Measurements from ENCODE around the gene PAX6.

PAX6 gene

GRCh38 chr11:31824879-31825837 lies 14.0 kb upstream of the PAX6 start:
- no CpG with 5 or more reads among the region's 52 CpGs for WGBS, 2 donors (ENCODE audit: extremely low coverage in 2 of 2, insufficient read length in 2 of 2, insufficient replicate concordance in 1 of 2)
- H3K4me1 ChIP-seq (ENCODE audit: control insufficient read depth in 2 of 2, insufficient read depth in 1 of 2, low read depth in 1 of 2, low read length in 2 of 2), result peaks cover 5 to 9% of the 10 kb centered on the region in 2 donors
- DNase-seq (ENCODE audit: low spot score), result peak; percentile 23

GRCh38 chr11:31824332-31824878 lies 13.3 kb upstream of the PAX6 start:
- Histone ChIP-seq H3K4me1 (ENCODE audit: control insufficient read depth in 2 of 2, insufficient read depth in 1 of 2, low read depth in 1 of 2, low read length in 2 of 2) (peaks cover 5 to 11% of the 10 kb centered on the region in 2 donors), H2AFZ (ENCODE audit: low read length) (peak overlapping the region; percentile 51), H2BK5ac (ENCODE audit: low read length) (no peak overlapping the region), H3K36me3 (replicated peaks in 1 of 2; ENCODE audit: control insufficient read depth in 2 of 2, insufficient read depth in 2 of 2, low read length in 2 of 2) (no peaks in the 10 kb centered on the region), H3K9me3 (replicated peaks in 1 of 2; ENCODE audit: control insufficient read depth in 2 of 2, insufficient read depth in 1 of 2, low read depth in 1 of 2, low read length in 2 of 2) (peaks cover 5 to 8% of the 10 kb centered on the region in 2 donors), H3K79me1 (ENCODE audit: low read depth, low read length) (no peaks in the 10 kb centered on the region), H3K27ac (replicated peaks; ENCODE audit: low read length) (no peak overlapping the region), H3K18ac (ENCODE audit: low read length) (peak overlapping the region; percentile 2), H2BK12ac (ENCODE audit: low read length) (no peak overlapping the region), H3K4me2 (ENCODE audit: insufficient read depth, low read length, poor library complexity, severe bottlenecking) (no peak overlapping the region), H4K8ac (ENCODE audit: low read depth, low read length) (no peak overlapping the region), H3K23ac (ENCODE audit: low read depth, low read length, poor library complexity) (no peak overlapping the region), H2BK15ac (ENCODE audit: low read length) (peak overlapping the region; percentile 75), H4K91ac (ENCODE audit: low read depth, low read length, poor library complexity) (no peak overlapping the region), H3K14ac (ENCODE audit: low read length) (no peak overlapping the region), H3K27me3 (ENCODE audit: control insufficient read depth in 3 of 3, insufficient read depth in 3 of 3, low read depth in 1 of 3, low read length in 3 of 3) (peaks cover 37 to 100% (median 84%) of the 10 kb centered on the region in 3 experiments), H2AK5ac (ENCODE audit: low read depth, low read length) (peak overlapping the region; percentile 93), H3K4ac (ENCODE audit: low read length) (no peak overlapping the region), H3K9ac (ENCODE audit: low read depth, low read length, poor library complexity) (no peak overlapping the region), H3K4me3 (ENCODE audit: low read length in 2 of 2) (no peak overlapping the region), H2BK120ac (ENCODE audit: low read depth, low read length) (no peak overlapping the region)
- no peak for DNase-seq (ENCODE audit: low spot score)
- no CpG with 5 or more reads among the region's 18 CpGs for WGBS, 2 donors (ENCODE audit: extremely low coverage in 2 of 2, insufficient read length in 2 of 2, insufficient replicate concordance in 1 of 2)

More at GRCh38 chr11:31824879-31825837, 14.0 kb upstream of the PAX6 start:
- Histone ChIP-seq H2AK5ac (ENCODE audit: low read depth, low read length) (peak overlapping the region; percentile 93), H3K9me3 (replicated peaks in 1 of 2; ENCODE audit: control insufficient read depth in 2 of 2, insufficient read depth in 1 of 2, low read depth in 1 of 2, low read length in 2 of 2) (peaks cover 5 to 8% of the 10 kb centered on the region in 2 donors), H2BK5ac (ENCODE audit: low read length) (no peak overlapping the region), H4K91ac (ENCODE audit: low read depth, low read length, poor library complexity) (no peak overlapping the region), H3K18ac (ENCODE audit: low read length) (peak overlapping the region; percentile 69), H3K27ac (replicated peaks; ENCODE audit: low read length) (no peak overlapping the region), H2BK15ac (ENCODE audit: low read length) (peak overlapping the region; percentile 75), H4K8ac (ENCODE audit: low read depth, low read length) (no peak overlapping the region), H3K14ac (ENCODE audit: low read length) (peak overlapping the region; percentile 59), H2BK12ac (ENCODE audit: low read length) (no peak overlapping the region), H3K4me2 (ENCODE audit: insufficient read depth, low read length, poor library complexity, severe bottlenecking) (peak overlapping the region; percentile 28), H3K4ac (ENCODE audit: low read length) (no peak overlapping the region), H3K9ac (ENCODE audit: low read depth, low read length, poor library complexity) (no peak overlapping the region), H2AFZ (ENCODE audit: low read length) (peak overlapping the region; percentile 51), H3K36me3 (replicated peaks in 1 of 2; ENCODE audit: control insufficient read depth in 2 of 2, insufficient read depth in 2 of 2, low read length in 2 of 2) (no peaks in the 10 kb centered on the region), H3K79me1 (ENCODE audit: low read depth, low read length) (no peaks in the 10 kb centered on the region), H3K27me3 (ENCODE audit: control insufficient read depth in 3 of 3, insufficient read depth in 3 of 3, low read depth in 1 of 3, low read length in 3 of 3) (peaks cover 36 to 100% (median 77%) of the 10 kb centered on the region in 3 experiments), H3K23ac (ENCODE audit: low read depth, low read length, poor library complexity) (no peak overlapping the region), H3K4me3 (ENCODE audit: low read length in 2 of 2) (no peak overlapping the region), H2BK120ac (ENCODE audit: low read depth, low read length) (no peak overlapping the region)

DNA sequence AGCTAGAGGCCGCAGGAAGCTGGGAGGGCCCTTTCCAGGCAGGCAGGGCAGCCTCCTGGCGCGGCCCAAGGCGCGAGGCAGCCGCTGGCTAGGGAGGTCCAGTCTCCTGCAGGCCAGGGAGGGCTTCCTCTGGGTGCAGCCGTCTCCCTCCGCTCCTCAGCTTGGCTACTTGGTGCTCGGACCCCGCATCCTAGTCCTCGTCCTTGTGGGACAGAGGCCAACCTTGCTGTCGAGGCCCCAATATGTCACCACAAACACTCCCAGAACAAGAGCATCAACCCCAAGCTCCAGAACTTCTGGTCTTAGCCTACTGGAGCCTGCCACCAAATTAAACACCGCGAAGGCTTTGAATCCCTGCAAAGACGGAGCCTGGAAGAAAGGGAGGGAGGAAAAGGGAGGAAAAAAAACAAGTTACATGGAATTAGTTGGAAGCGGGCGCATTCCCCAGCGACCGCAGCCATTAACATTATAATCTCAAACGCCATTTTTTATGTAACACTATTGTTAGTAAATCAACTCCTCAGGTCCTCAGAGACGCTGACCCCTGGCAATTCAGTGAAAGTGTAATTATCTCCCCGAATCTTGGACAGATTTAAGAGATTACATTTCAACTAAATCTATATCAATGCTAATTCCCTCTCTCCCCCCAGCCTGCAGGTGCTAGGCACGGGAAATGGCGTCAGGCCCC lies 12.7 kb upstream of the PAX6 start:
- Histone ChIP-seq H3K4me2 (ENCODE audit: insufficient read depth, low read length, poor library complexity, severe bottlenecking) (no peak overlapping the region), H2AK5ac (ENCODE audit: low read depth, low read length) (peak overlapping the region; percentile 53), H3K14ac (ENCODE audit: low read length) (no peak overlapping the region), H3K9me3 (replicated peaks in 1 of 2; ENCODE audit: control insufficient read depth in 2 of 2, insufficient read depth in 1 of 2, low read depth in 1 of 2, low read length in 2 of 2) (peaks cover 5 to 8% of the 10 kb centered on the region in 2 donors), H4K8ac (ENCODE audit: low read depth, low read length) (no peak overlapping the region), H3K23ac (ENCODE audit: low read depth, low read length, poor library complexity) (no peak overlapping the region), H2AFZ (ENCODE audit: low read length) (no peak overlapping the region), H3K4ac (ENCODE audit: low read length) (no peak overlapping the region), H2BK15ac (ENCODE audit: low read length) (peak overlapping the region; percentile 68), H2BK120ac (ENCODE audit: low read depth, low read length) (no peak overlapping the region), H3K36me3 (replicated peaks in 1 of 2; ENCODE audit: control insufficient read depth in 2 of 2, insufficient read depth in 2 of 2, low read length in 2 of 2) (no peaks in the 10 kb centered on the region), H3K18ac (ENCODE audit: low read length) (peak overlapping the region; percentile 44), H3K27ac (replicated peaks; ENCODE audit: low read length) (no peak overlapping the region), H3K27me3 (ENCODE audit: control insufficient read depth in 3 of 3, insufficient read depth in 3 of 3, low read depth in 1 of 3, low read length in 3 of 3) (peaks cover 41 to 100% (median 90%) of the 10 kb centered on the region in 3 experiments), H3K4me3 (ENCODE audit: low read length in 2 of 2) (no peak overlapping the region), H3K4me1 (ENCODE audit: control insufficient read depth in 2 of 2, insufficient read depth in 1 of 2, low read depth in 1 of 2, low read length in 2 of 2) (peaks cover 5 to 11% of the 10 kb centered on the region in 2 donors), H3K79me1 (ENCODE audit: low read depth, low read length) (no peaks in the 10 kb centered on the region), H2BK5ac (ENCODE audit: low read length) (no peak overlapping the region), H3K9ac (ENCODE audit: low read depth, low read length, poor library complexity) (no peak overlapping the region), H2BK12ac (ENCODE audit: low read length) (no peak overlapping the region), H4K91ac (ENCODE audit: low read depth, low read length, poor library complexity) (no peak overlapping the region)
- no CpG with 5 or more reads among the region's 24 CpGs for WGBS, 2 donors (ENCODE audit: extremely low coverage in 2 of 2, insufficient read length in 2 of 2, insufficient replicate concordance in 1 of 2)
- DNase-seq (ENCODE audit: low spot score), result no peak
